Common myeloid progenitor, CD34-positive (primary cell): ENCODE measurements around the gene SERPINA5.

Experiments used
- CTCF ChIA-PET: fragments of 350-600 bp; sonication (Branson Sonifier 250); formaldehyde crosslinking; loops from one replicate; lab custom pipeline; 2021; ENCODE audit warnings: antibody characterized with exemption; lab: Charles Lee
- POLR2A ChIA-PET: fragments of 350-600 bp; sonication (Branson Sonifier 250); formaldehyde crosslinking; loops from one replicate; lab custom pipeline; 2021; ENCODE audit warnings: antibody characterized with exemption; lab: Charles Lee
- DNase-seq, 3 donors: peaks; one replicate each; pipeline versions ENCODE4 v3.0.0 to v3.0.0-alpha.2; 2013
- H3K27ac ChIP-seq, 2 experiments: 1 replicate in 1 of 2; 2 replicates in 1 of 2; pipeline ENCODE4 v1.7.0; 2013; ENCODE audit warnings: inconsistent platforms in 2 of 2, low read length in 2 of 2, mild to moderate bottlenecking in 2 of 2, low read depth in 1 of 2, moderate library complexity in 1 of 2; ENCODE audit not compliant: severe bottlenecking in 2 of 2, insufficient read depth in 1 of 2, poor library complexity in 1 of 2
- H3K27me3 ChIP-seq, 5 experiments: replicated peaks in 2 of 5; 1 replicate in 3 of 5; 2 replicates in 2 of 5; pipeline versions ENCODE4 v1.6.1 to v1.7.0; 2013; ENCODE audit warnings: low read length in 4 of 5, mild to moderate bottlenecking in 2 of 5, moderate library complexity in 2 of 5, inconsistent platforms in 1 of 5; ENCODE audit not compliant: insufficient read depth in 5 of 5, control insufficient read depth in 4 of 5
- H3K36me3 ChIP-seq, 4 experiments: 1 replicate in 2 of 4; 2 replicates in 2 of 4; pipeline versions ENCODE4 v1.6.1 to v1.7.0; 2013; ENCODE audit warnings: low read length in 3 of 4, control low read depth in 1 of 4, mild to moderate bottlenecking in 1 of 4; ENCODE audit not compliant: control insufficient read depth in 4 of 4, insufficient read depth in 4 of 4
- H3K4me1 ChIP-seq, 4 experiments: 1 replicate in 3 of 4; 2 replicates in 1 of 4; pipeline versions ENCODE4 v1.6.1 to v1.7.1; 2013; ENCODE audit warnings: low read length in 3 of 4, mild to moderate bottlenecking in 3 of 4, control low read depth in 1 of 4, inconsistent platforms in 1 of 4, moderate library complexity in 1 of 4; ENCODE audit not compliant: control insufficient read depth in 4 of 4, insufficient read depth in 4 of 4; ENCODE audit errors: control extremely low read depth in 1 of 4
- H3K4me3 ChIP-seq, 7 experiments: 1 replicate in 4 of 7; 2 replicates in 3 of 7; pipeline versions ENCODE4 v1.5.1 to v1.7.0; 2013; ENCODE audit warnings: mild to moderate bottlenecking in 7 of 7, low read length in 6 of 7, moderate library complexity in 6 of 7, inconsistent platforms in 2 of 7, low read depth in 2 of 7, control low read depth in 1 of 7; ENCODE audit not compliant: insufficient read depth in 4 of 7, control insufficient read depth in 1 of 7; ENCODE audit errors: extremely low read depth in 1 of 7
- H3K9me3 ChIP-seq, 5 experiments: 1 replicate in 4 of 5; 2 replicates in 1 of 5; pipeline versions ENCODE4 v1.6.1 to v1.7.1; 2013; ENCODE audit warnings: low read length in 4 of 5, mild to moderate bottlenecking in 2 of 5, inconsistent platforms in 1 of 5, low read depth in 1 of 5, moderate library complexity in 1 of 5; ENCODE audit not compliant: control insufficient read depth in 4 of 5, insufficient read depth in 2 of 5; ENCODE audit errors: control extremely low read depth in 1 of 5
- WGBS: methylation state at CpG from one replicate; pipeline ENCODE4 v1.1.5; 2013; ENCODE audit not compliant: insufficient coverage; 5-methylcytosine and 5-hydroxymethylcytosine counted together

Gene SERPINA5

GRCh38 chr14:94545131-94545841 lies 35.9 kb upstream of the SERPINA5 start:
- no peaks in the 10 kb centered on the region for H3K9me3 ChIP-seq
- peaks cover 0 to 17% (median 1%) of the 10 kb centered on the region in 5 experiments for H3K27me3 ChIP-seq
- no peak overlapping the region for H3K27ac ChIP-seq
- POLR2A ChIA-PET = no interaction called here
- H3K4me1 ChIP-seq = no peaks in the 10 kb centered on the region
- CTCF ChIA-PET = no interaction called here
- 70% methylated on average over 11 of the region's 15 CpGs for WGBS
- H3K4me3 ChIP-seq = no peak overlapping the region
- no peak for DNase-seq
- H3K36me3 ChIP-seq = no peaks in the 10 kb centered on the region

GRCh38 chr14:94547151-94547680 lies 34.0 kb upstream of the SERPINA5 start:
- ChIA-PET POLR2A (no interaction called here), CTCF (no interaction called here)
- H3K4me1 ChIP-seq = no peaks in the 10 kb centered on the region
- no peak overlapping the region for H3K27ac ChIP-seq
- peaks cover 0 to 17% (median 5%) of the 10 kb centered on the region in 5 experiments for H3K27me3 ChIP-seq
- 89% methylated on average over 7 of the region's 8 CpGs for WGBS
- H3K36me3 ChIP-seq = no peaks in the 10 kb centered on the region
- DNase-seq = no peak
- H3K4me3 ChIP-seq = no peak overlapping the region
- H3K9me3 ChIP-seq = no peaks in the 10 kb centered on the region

GRCh38 chr14:94547726-94548125 lies 33.5 kb upstream of the SERPINA5 start:
- Histone ChIP-seq H3K36me3 (no peaks in the 10 kb centered on the region), H3K27me3 (peaks cover 0 to 18% (median 5%) of the 10 kb centered on the region in 5 experiments), H3K27ac (no peak overlapping the region), H3K9me3 (no peaks in the 10 kb centered on the region), H3K4me3 (no peak overlapping the region), H3K4me1 (no peaks in the 10 kb centered on the region)
- ChIA-PET POLR2A (no interaction called here), CTCF (interaction anchor here (1.7 kb wide), 1 partner anchor 14 kb away, joined by 4 read pairs; no protein-coding TSS in a partner anchor)
- no peak for DNase-seq
- WGBS = 88% methylated on average over 4 of the region's 4 CpGs

DNA sequence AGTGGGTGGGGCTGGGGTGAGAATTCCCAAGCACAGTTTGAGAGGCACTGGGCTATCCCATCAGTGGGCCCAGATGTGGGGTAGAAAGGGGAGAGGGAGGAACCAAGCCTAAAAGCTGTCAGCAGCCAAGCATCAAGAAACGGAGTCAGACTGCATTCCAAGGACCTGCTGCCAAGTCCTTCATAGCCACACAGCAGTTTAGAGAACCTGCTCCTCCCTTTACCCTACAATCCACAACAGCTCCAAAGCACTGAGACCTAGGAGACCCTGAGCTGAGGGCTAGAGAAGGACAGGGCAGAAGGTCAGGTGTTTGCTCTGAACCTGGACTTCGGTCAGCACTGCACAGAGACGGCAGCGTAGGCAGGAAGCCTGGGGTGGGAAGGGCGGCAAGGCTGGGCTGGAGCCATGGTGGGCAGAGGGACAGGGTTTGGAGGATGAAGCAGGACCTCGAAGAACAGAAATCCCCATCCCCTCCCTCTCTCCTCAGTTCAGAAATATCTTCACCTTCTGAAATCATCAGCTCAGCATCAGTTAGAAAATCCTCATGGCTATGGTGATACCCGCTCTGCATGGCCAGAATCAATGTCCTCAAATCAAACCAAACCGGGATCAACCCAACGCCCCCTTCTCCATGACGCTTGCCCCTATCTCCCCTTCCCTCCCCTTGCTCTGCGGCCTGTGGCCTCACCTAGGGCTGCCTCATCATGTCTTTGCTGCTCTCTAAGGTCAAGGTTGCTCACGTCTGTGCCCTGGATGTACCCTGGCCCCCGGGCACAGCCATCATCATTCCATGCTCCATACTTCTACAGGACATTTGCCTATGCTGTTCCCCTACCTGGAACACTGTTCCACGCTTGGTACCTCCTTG lies 32.9 kb upstream of the SERPINA5 start:
- no peak for DNase-seq
- no peak overlapping the region for H3K27ac ChIP-seq
- H3K4me3 ChIP-seq = no peak overlapping the region
- no peaks in the 10 kb centered on the region for H3K36me3 ChIP-seq
- no peaks in the 10 kb centered on the region for H3K9me3 ChIP-seq
- 90% methylated on average over 12 of the region's 14 CpGs for WGBS
- H3K4me1 ChIP-seq = no peaks in the 10 kb centered on the region
- CTCF ChIA-PET = interaction anchor here (0.9 to 1.7 kb wide), 6 partner anchors 9 to 415 kb away, joined by 3 to 9 read pairs (median 4); partner anchors contain the start of gene SERPINA4
- POLR2A ChIA-PET = no interaction called here
- peaks cover 0 to 18% (median 5%) of the 10 kb centered on the region in 5 experiments for H3K27me3 ChIP-seq

DNA sequence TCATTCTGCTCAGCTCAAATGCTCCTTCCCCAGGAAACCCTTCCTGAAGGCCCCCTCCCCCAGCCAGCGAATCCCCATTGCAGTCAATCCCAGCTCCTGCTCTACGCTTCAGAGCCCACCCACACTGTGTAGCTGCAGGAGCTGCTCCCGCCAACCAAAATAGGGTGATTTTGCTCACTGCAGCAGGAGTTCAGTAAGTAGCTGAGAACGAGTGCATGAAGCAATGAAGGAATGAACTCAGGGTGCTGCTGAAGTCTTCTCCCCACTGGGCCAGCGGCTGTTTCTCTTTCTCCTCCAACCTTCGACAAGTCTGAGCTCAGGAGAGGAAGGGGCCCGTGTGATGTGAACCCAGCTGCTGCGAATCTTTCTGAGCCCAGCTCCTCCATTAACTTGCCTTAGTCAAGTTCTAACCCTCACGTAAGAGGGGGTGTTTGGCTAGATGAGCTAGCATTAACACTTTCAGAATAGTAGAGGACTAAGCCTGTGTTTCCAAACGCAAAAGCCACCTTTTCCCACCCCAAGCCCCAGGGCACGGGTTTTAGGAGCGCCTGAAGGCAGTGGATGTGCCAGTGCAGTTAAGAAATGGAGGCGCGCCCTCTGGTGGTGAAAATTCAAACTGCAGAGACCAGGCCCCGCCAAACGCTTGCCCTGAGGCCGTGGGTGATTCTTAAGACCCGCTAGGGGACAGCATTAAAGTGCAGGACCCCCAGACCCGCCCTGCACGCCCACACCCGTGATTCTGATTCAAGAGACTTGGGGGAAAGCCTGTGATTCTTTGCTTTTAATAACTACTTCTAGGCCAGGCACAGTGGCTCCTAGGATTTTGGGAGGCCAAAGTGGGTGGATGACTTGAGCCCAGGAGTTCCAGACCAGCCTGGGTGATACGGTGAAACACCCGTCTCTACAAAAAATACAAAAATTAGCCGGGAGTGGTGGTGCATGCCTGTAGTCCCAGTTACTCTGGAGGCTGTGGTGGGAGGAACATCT lies 31.9 kb upstream of the SERPINA5 start:
- Histone ChIP-seq H3K27me3 (peaks cover 0 to 18% (median 5%) of the 10 kb centered on the region in 5 experiments), H3K27ac (no peak overlapping the region), H3K36me3 (no peaks in the 10 kb centered on the region), H3K9me3 (peaks cover 0 to under 1% (median 0%) of the 10 kb centered on the region in 5 experiments), H3K4me1 (no peaks in the 10 kb centered on the region), H3K4me3 (no peak overlapping the region)
- 41% methylated on average over 17 of the region's 24 CpGs for WGBS
- POLR2A ChIA-PET = no interaction called here
- CTCF ChIA-PET = interaction anchor here (0.6 to 1.7 kb wide), 8 partner anchors 10 to 416 kb away, joined by 3 to 9 read pairs (median 3); partner anchors contain the start of gene SERPINA4
- DNase-seq = peak; percentile 25 to 49 (median 29)

GRCh38 chr14:94550041-94550440 lies 31.2 kb upstream of the SERPINA5 start:
- Histone ChIP-seq H3K9me3 (peaks cover 0 to 4% (median 0%) of the 10 kb centered on the region in 5 experiments), H3K36me3 (no peaks in the 10 kb centered on the region), H3K4me3 (no peak overlapping the region), H3K27ac (no peak overlapping the region), H3K4me1 (no peaks in the 10 kb centered on the region), H3K27me3 (peaks cover 0 to 15% (median 5%) of the 10 kb centered on the region in 5 experiments)
- WGBS = 72% methylated on average over 3 of the region's 8 CpGs
- no peak for DNase-seq
- CTCF ChIA-PET = interaction anchor here (0.6 to 1.7 kb wide), 4 partner anchors 9 to 16 kb away, joined by 3 to 5 read pairs (median 4); partner anchors contain the start of gene SERPINA4
- POLR2A ChIA-PET = no interaction called here
